K562 (cell line): Measurements from ENCODE around the gene SHISA9. TPM values are rescaled to one million over a fixed set of nuclear protein-coding genes. Genes with fewer than 3 reads are reported as not detected.

ENCODE experiments used
- ATAC-seq: fragments of 200-7000 bp; cut with Tn5 transposase; 3 replicates; pipeline ENCODE4 v1.9.1; 2020; ENCODE audit warnings: moderate library complexity
- BruUV-seq: library from RNA; stranded (reverse); fragments of 400-500 nt; replicated peaks from 2 replicates; lab custom pipeline; 2021; lab: Mats Ljungman, UMichigan
- CTCF ChIA-PET: fragments of 300-600 bp; formaldehyde crosslinking; extraction: SDS; loops from one replicate; lab custom pipeline; 2021; ENCODE audit warnings: low intra/inter-chr PET ratio; lab: Yijun Ruan, JAX
- POLR2A ChIA-PET: fragments of 300-600, 350-650 bp; sonication (Branson Sonifier 250); formaldehyde crosslinking; extraction: SDS; loops from one replicate; lab custom pipeline; 2021; ENCODE audit warnings: antibody characterized with exemption, inconsistent platforms; lab: Yijun Ruan, JAX
- DNase-seq, 4 experiments: peaks; one replicate each; pipeline versions ENCODE4 v3.0.0 to v3.0.0-alpha.2; 2011 to 2018; ENCODE audit warnings: low spot score in 3 of 4, mixed read lengths in 3 of 4; ENCODE audit errors: extremely low read depth in 1 of 4
- FAIRE-seq: peaks from 2 replicates; lab custom pipeline; 2011; peaks lifted over from hg19 to GRCh38; lab: Jason Lieb, UNC
- H2AFZ ChIP-seq: 2 replicates; pipeline ENCODE4 v1.6.0; 2011; ENCODE audit warnings: low read depth, low read length, control low read depth, inconsistent platforms
- H3K27ac ChIP-seq: fragments of 200-600 bp; 3 replicates; pipeline ENCODE4 v1.8.0; 2011; ENCODE audit warnings: low read depth, mild to moderate bottlenecking, control low read depth, inconsistent platforms, low read length, moderate library complexity, mixed read lengths; ENCODE audit errors: extremely low read depth
- H3K27me3 ChIP-seq, 2 experiments: fragments of 300-600 bp in 1 of 2; 2 replicates in 1 of 2; 3 replicates in 1 of 2; pipeline versions ENCODE4 v1.6.0 to v1.8.0; 2011; ENCODE audit warnings: inconsistent platforms in 2 of 2, low read length in 2 of 2, mild to moderate bottlenecking in 1 of 2, mixed read lengths in 1 of 2, moderate library complexity in 1 of 2; ENCODE audit not compliant: control insufficient read depth in 2 of 2, insufficient read depth in 2 of 2
- H3K36me3 ChIP-seq: fragments of 300-600 bp; 3 replicates; pipeline ENCODE4 v1.8.0; 2011; ENCODE audit warnings: mild to moderate bottlenecking, low read length, inconsistent platforms; ENCODE audit not compliant: control insufficient read depth, insufficient read depth
- H3K4me1 ChIP-seq, 2 experiments: fragments of 200-600 bp in 1 of 2; replicated peaks in 1 of 2; 2 replicates in 1 of 2; 3 replicates in 1 of 2; pipeline versions ENCODE4 v1.5.1 to v1.8.0; 2011; ENCODE audit warnings: inconsistent platforms in 2 of 2, low read length in 2 of 2, mild to moderate bottlenecking in 1 of 2, mixed read lengths in 1 of 2, moderate library complexity in 1 of 2; ENCODE audit not compliant: control insufficient read depth in 2 of 2, insufficient read depth in 2 of 2
- H3K4me2 ChIP-seq: 2 replicates; pipeline ENCODE4 v1.6.1; 2011; ENCODE audit warnings: low read length, control low read depth, inconsistent platforms, mixed read lengths; ENCODE audit not compliant: insufficient read depth
- H3K4me3 ChIP-seq: fragments of 200-600 bp; sonication (generic), shearing (Covaris generic); 2 replicates; pipeline ENCODE4 v1.5.1; 2016; ENCODE audit warnings: control low read depth, inconsistent platforms
- H3K79me2 ChIP-seq: fragments of 200-600 bp; 3 replicates; pipeline ENCODE4 v1.8.0; 2011; ENCODE audit warnings: low read length, inconsistent platforms; ENCODE audit not compliant: control insufficient read depth, insufficient read depth
- H3K9ac ChIP-seq, 2 experiments: 2 replicates each; pipeline versions ENCODE4 v1.6.0 to v1.6.1; 2011; ENCODE audit warnings: low read depth in 2 of 2, low read length in 2 of 2, control low read depth in 1 of 2, inconsistent platforms in 1 of 2, mild to moderate bottlenecking in 1 of 2, mixed read lengths in 1 of 2; ENCODE audit not compliant: insufficient read depth in 1 of 2
- H3K9me1 ChIP-seq: one replicate; pipeline ENCODE4 v1.6.0; 2011; ENCODE audit warnings: inconsistent platforms, mild to moderate bottlenecking, low read length, moderate library complexity; ENCODE audit not compliant: control insufficient read depth, insufficient read depth
- H3K9me3 ChIP-seq: replicated peaks from 2 replicates; pipeline ENCODE4 v1.5.1; 2011; ENCODE audit warnings: low read depth, low read length, inconsistent platforms; ENCODE audit not compliant: control insufficient read depth, insufficient read depth
- H4K20me1 ChIP-seq: replicated peaks from 2 replicates; pipeline ENCODE4 v1.6.1; 2011; ENCODE audit warnings: low read length, inconsistent platforms, mixed read lengths; ENCODE audit not compliant: control insufficient read depth, insufficient read depth
- CBFA2T3 ChIP-seq: fragments of 450-650 bp; IDR thresholded peaks from 2 replicates; pipeline ENCODE4 v1.6.1; 2017
- HDAC6 ChIP-seq: IDR thresholded peaks from 2 replicates; pipeline ENCODE4 v1.6.1; 2012; ENCODE audit warnings: low read depth, mild to moderate bottlenecking, control low read depth, inconsistent platforms, low read length, moderate library complexity
- RAD21 ChIP-seq, 2 experiments: fragments of 250-450 bp in 1 of 2; fragments of 450-650 bp in 1 of 2; sonication (Bioruptor Pico) in 1 of 2; formaldehyde crosslinking in 1 of 2; IDR thresholded peaks in 1 of 2; conservative IDR thresholded peaks in 1 of 2; 2 replicates each; pipeline versions ENCODE4 v1.4.0 to v1.8.0; 2020 to 2022; ENCODE audit warnings: mild to moderate bottlenecking in 2 of 2, moderate library complexity in 1 of 2
- SMARCC2 ChIP-seq: fragments of 450-650 bp; IDR thresholded peaks from 2 replicates; pipeline ENCODE4 v1.6.1; 2017; ENCODE audit warnings: antibody characterized with exemption, moderate library complexity, mild to moderate bottlenecking, low read depth
- WGBS: fragments of 100-300 bp; shearing (Covaris generic); methylation state at CpG from one replicate; pipeline ENCODE4 v1.1.6; 2016; ENCODE audit warnings: low coverage, mixed read lengths; ENCODE audit not compliant: insufficient coverage; ENCODE audit errors: missing lambda C conversion rate; 5-methylcytosine and 5-hydroxymethylcytosine counted together
- in situ Hi-C: fragments of 300-500 bp; cut with MboI; formaldehyde crosslinking; loops from 4 replicates; pipeline ENCODE4 v1.15.0; 2018; ENCODE audit warnings: inconsistent platforms, mixed read lengths
- intact Hi-C: fragments of 100-400 bp; cut with micrococcal nuclease; formaldehyde crosslinking; loops from 2 replicates; pipeline ENCODE4 v1.14.2; 2022
- polyA plus RNA-seq, 8 experiments: library from polyadenylated mRNA; depleted of rRNA in 4 of 8; stranded (reverse) in 5 of 8; unstranded in 3 of 8; fragments of >200 nt; fragmentation: Nextera tagmentation in 2 of 8; fragmentation: Illumina TruSeq in 1 of 8; extraction: Ambion mirVana in 2 of 8; extraction: Trizol in 1 of 8; gene quantifications; 2 replicates each; pipeline versions ENCODE4 v1.2.1 to v1.2.3, GENCODE V29; 2011 to 2014; ENCODE audit warnings: inconsistent platforms in 1 of 8, missing spikeins in 1 of 8
- total RNA-seq, 7 experiments: library from RNA; depleted of rRNA in 6 of 7; stranded (reverse); fragments of >200 nt in 6 of 7; fragmentation: Illumina TruSeq in 2 of 7; extraction: Trizol in 2 of 7; gene quantifications; 2 replicates each; pipeline versions ENCODE4 v1.2.1 to v1.2.3, GENCODE V29; 2011 to 2021; ENCODE audit warnings: low replicate concordance in 1 of 7
- TF ChIP-seq, protein P1 (sequence below): sonication (generic); formaldehyde crosslinking; IDR thresholded peaks from 2 replicates; pipeline ENCODE4 v1.8.0; 2023; ENCODE audit warnings: missing genetic modification reagents, mild to moderate bottlenecking, borderline replicate concordance
- TF ChIP-seq, protein P2 (sequence below): fragments of 450-650 bp; IDR thresholded peaks from 2 replicates; pipeline ENCODE4 v1.6.1; 2017; ENCODE audit warnings: mild to moderate bottlenecking, moderate library complexity

Gene SHISA9
- total and polyA plus RNA-seq, 9 of the 15 experiments (the other 6 are each of a cell fraction or from before 2014, with no cell fraction given): under 0.01 to 0.16 (median 0.01) TPM; not detected in 6

DNA sequence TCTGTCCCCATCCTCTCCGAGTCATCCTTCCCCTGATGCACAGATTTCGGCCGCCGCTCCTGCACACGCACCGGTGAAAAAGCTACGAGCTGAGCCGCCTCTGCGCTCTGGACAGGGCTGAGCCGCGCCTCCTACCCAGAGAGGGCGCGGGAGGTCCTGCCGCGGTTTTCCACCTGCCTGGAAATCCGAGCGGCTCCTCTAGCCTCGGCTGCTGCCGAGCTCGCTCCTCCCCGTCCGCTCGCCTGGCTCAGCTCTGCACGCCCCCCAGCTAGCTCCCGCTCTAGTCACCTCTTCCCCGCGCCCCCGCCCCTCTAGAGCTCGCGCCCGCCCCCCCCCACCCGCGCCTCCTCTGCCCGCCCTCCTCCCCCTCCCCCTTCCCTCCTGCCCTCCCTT, 198 bp upstream of the SHISA9 start:
- Histone ChIP-seq H3K4me3 (no peak overlapping the region), H3K4me2 (no peak overlapping the region), H2AFZ (no peak overlapping the region), H3K9me3 (no peaks in the 10 kb centered on the region), H3K9me1 (no peaks in the 10 kb centered on the region), H3K9ac (no peak overlapping the region), H3K27ac (no peak overlapping the region)
- FAIRE-seq (no peak), DNase-seq (no peak), ATAC-seq (no peak; the same call in 1 of the 3 replicates)
- CTCF ChIA-PET: no interaction called here
- BruUV-seq: no TSS peak
- WGBS: 6% methylated on average over 9 of the region's 34 CpGs
- POLR2A ChIA-PET: interaction anchor here (0.6 kb wide), 1 partner anchor 274 kb away, joined by 3 read pairs; no protein-coding TSS in a partner anchor
- TF ChIP-seq RAD21 (CRISPR knock-in tag; conservative IDR thresholded peaks at IDR 0.05 in 1 of 2, IDR thresholded peaks at IDR 0.05 in 1 of 2) (no peak), HDAC6 (peak; percentile 55; the same call in 1 of the 2 replicates), CBFA2T3 (no peak), SMARCC2 (no peak)
- TF ChIP-seq, protein P1, sequence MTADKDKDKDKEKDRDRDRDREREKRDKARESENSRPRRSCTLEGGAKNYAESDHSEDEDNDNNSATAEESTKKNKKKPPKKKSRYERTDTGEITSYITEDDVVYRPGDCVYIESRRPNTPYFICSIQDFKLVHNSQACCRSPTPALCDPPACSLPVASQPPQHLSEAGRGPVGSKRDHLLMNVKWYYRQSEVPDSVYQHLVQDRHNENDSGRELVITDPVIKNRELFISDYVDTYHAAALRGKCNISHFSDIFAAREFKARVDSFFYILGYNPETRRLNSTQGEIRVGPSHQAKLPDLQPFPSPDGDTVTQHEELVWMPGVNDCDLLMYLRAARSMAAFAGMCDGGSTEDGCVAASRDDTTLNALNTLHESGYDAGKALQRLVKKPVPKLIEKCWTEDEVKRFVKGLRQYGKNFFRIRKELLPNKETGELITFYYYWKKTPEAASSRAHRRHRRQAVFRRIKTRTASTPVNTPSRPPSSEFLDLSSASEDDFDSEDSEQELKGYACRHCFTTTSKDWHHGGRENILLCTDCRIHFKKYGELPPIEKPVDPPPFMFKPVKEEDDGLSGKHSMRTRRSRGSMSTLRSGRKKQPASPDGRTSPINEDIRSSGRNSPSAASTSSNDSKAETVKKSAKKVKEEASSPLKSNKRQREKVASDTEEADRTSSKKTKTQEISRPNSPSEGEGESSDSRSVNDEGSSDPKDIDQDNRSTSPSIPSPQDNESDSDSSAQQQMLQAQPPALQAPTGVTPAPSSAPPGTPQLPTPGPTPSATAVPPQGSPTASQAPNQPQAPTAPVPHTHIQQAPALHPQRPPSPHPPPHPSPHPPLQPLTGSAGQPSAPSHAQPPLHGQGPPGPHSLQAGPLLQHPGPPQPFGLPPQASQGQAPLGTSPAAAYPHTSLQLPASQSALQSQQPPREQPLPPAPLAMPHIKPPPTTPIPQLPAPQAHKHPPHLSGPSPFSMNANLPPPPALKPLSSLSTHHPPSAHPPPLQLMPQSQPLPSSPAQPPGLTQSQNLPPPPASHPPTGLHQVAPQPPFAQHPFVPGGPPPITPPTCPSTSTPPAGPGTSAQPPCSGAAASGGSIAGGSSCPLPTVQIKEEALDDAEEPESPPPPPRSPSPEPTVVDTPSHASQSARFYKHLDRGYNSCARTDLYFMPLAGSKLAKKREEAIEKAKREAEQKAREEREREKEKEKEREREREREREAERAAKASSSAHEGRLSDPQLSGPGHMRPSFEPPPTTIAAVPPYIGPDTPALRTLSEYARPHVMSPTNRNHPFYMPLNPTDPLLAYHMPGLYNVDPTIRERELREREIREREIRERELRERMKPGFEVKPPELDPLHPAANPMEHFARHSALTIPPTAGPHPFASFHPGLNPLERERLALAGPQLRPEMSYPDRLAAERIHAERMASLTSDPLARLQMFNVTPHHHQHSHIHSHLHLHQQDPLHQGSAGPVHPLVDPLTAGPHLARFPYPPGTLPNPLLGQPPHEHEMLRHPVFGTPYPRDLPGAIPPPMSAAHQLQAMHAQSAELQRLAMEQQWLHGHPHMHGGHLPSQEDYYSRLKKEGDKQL (CRISPR knock-in tag): no peak
- TF ChIP-seq, protein P2, sequence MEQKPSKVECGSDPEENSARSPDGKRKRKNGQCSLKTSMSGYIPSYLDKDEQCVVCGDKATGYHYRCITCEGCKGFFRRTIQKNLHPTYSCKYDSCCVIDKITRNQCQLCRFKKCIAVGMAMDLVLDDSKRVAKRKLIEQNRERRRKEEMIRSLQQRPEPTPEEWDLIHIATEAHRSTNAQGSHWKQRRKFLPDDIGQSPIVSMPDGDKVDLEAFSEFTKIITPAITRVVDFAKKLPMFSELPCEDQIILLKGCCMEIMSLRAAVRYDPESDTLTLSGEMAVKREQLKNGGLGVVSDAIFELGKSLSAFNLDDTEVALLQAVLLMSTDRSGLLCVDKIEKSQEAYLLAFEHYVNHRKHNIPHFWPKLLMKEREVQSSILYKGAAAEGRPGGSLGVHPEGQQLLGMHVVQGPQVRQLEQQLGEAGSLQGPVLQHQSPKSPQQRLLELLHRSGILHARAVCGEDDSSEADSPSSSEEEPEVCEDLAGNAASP: no peak
- TF ChIP-seq, all 486 proteins: peak for 1
- no peaks in the 10 kb centered on the region for H4K20me1 ChIP-seq
- H3K4me1 ChIP-seq: peaks cover 0 to 16% of the 10 kb centered on the region in 2 experiments; a peak in 2 of 5 replicates
- intact Hi-C loops: no loop called here
- H3K79me2 ChIP-seq: no peaks in the 10 kb centered on the region
- no peaks in the 10 kb centered on the region for H3K36me3 ChIP-seq
- in situ Hi-C loops: no loop called here
- H3K27me3 ChIP-seq: peaks cover 12 to 42% of the 10 kb centered on the region in 2 experiments
